Activated CD4-positive, alpha-beta T cell treated with anti-CD3 and anti-CD28 coated beads for 4 hours (primary cell): ENCODE measurements around the gene EFHC1.
"Not testable (repeated sequence)": the region's sequence is repeated elsewhere in the genome, so short reads cannot be mapped to it uniquely, and the experiment has no call there.

Experiments
- DNase-seq, 2 donors: peaks; one replicate each; pipeline ENCODE4 v3.0.0-alpha.2; 2020

EFHC1 gene

GRCh38 chr6:52400313-52401041 is 19.7 kb upstream of the EFHC1 start:
- no peak for DNase-seq

GRCh38 chr6:52403086-52403485 is 17.1 kb upstream of the EFHC1 start:
- DNase-seq: no peak

GRCh38 chr6:52403627-52404026 is 16.5 kb upstream of the EFHC1 start:
- DNase-seq: no peak

- no peak for DNase-seq
These were observed 14.9 kb upstream of the EFHC1 start for GRCh38 chr6:52405243-52405642.

- DNase-seq: no peak
These were observed 12.7 kb upstream of the EFHC1 start for GRCh38 chr6:52407467-52407866.

GRCh38 chr6:52409499-52409898 is 10.6 kb upstream of the EFHC1 start:
- DNase-seq: no peak

GRCh38 chr6:52410979-52411378 is 9.2 kb upstream of the EFHC1 start:
- DNase-seq: no peak

- DNase-seq: no peak
These were observed 8.2 kb upstream of the EFHC1 start for GRCh38 chr6:52411911-52412310.

GRCh38 chr6:52415333-52415732 is 4.8 kb upstream of the EFHC1 start:
- DNase-seq: no peak

GRCh38 chr6:52415917-52416628 is 4.1 kb upstream of the EFHC1 start:
- no peak for DNase-seq

- DNase-seq: peak in 1 of 2 donors; percentile 57
These were observed 3.5 kb upstream of the EFHC1 start for GRCh38 chr6:52416629-52417151.

GRCh38 chr6:52417675-52418111 is 2.4 kb upstream of the EFHC1 start:
- no peak for DNase-seq

- DNase-seq: no peak
These were observed 1.5 kb upstream of the EFHC1 start for GRCh38 chr6:52418606-52419005.

GRCh38 chr6:52420668-52421358 is 671 bp downstream of the EFHC1 start:
- DNase-seq: no peak

- DNase-seq: no peak
These were observed 2.0 kb downstream of the EFHC1 start for GRCh38 chr6:52422156-52422555.

- no peak for DNase-seq
These were observed 3.3 kb downstream of the EFHC1 start for GRCh38 chr6:52423448-52423847.

- DNase-seq: no peak
These were observed 3.8 kb downstream of the EFHC1 start for GRCh38 chr6:52423971-52424381.

- no peak for DNase-seq
These were observed 4.4 kb downstream of the EFHC1 start for GRCh38 chr6:52424513-52424912.

GRCh38 chr6:52426667-52427066 is 6.5 kb downstream of the EFHC1 start:
- no peak for DNase-seq

- not testable (repeated sequence) for DNase-seq
These were observed 13.2 kb downstream of the EFHC1 start for GRCh38 chr6:52433294-52433693.

GRCh38 chr6:52435345-52435744 is 15.2 kb downstream of the EFHC1 start:
- no peak for DNase-seq

- no peak for DNase-seq
These were observed 18.8 kb downstream of the EFHC1 start for GRCh38 chr6:52438926-52439325.

GRCh38 chr6:52454556-52454955 is 34.4 kb downstream of the EFHC1 start:
- no peak for DNase-seq

GRCh38 chr6:52457096-52457495 is 37.0 kb downstream of the EFHC1 start:
- no peak for DNase-seq
